SU-DHL-6 (cell line): ENCODE data around the gene POT1.

Source experiments
- H2AFZ ChIP-seq: fragments of 200-600 bp; sonication (generic); 2 replicates; pipeline ENCODE4 v1.6.1; 2014; ENCODE audit warnings: low read depth, mild to moderate bottlenecking, moderate library complexity, mixed read lengths, antibody characterized with exemption, low read length; ENCODE audit not compliant: severe bottlenecking
- H3F3A ChIP-seq: fragments of 200-600 bp; shearing (Covaris generic); 2 replicates; pipeline ENCODE4 v1.6.0; 2016; ENCODE audit warnings: antibody characterized with exemption, mild to moderate bottlenecking; ENCODE audit not compliant: insufficient read depth
- H3K27ac ChIP-seq: fragments of 200-600 bp; sonication (generic); 2 replicates; pipeline ENCODE4 v1.5.1; 2016; ENCODE audit warnings: low read depth, mild to moderate bottlenecking, low read length, moderate library complexity, mixed read lengths
- H3K27me3 ChIP-seq: fragments of 200-600 bp; sonication (generic), shearing (Covaris generic); 2 replicates; pipeline ENCODE4 v1.6.0; 2014; ENCODE audit warnings: mild to moderate bottlenecking, low read length
- H3K36me3 ChIP-seq: fragments of 200-600 bp; sonication (generic); 2 replicates; pipeline ENCODE4 v1.6.1; 2014; ENCODE audit warnings: mild to moderate bottlenecking, low read length, mixed read lengths
- H3K4me2 ChIP-seq: fragments of 300-600, 200-600 bp; shearing (Covaris generic), sonication (generic); 2 replicates; pipeline ENCODE4 v1.6.0; 2014; ENCODE audit warnings: low read length, low read depth, mild to moderate bottlenecking; ENCODE audit not compliant: poor library complexity, severe bottlenecking
- H3K4me3 ChIP-seq: fragments of 200-600 bp; sonication (generic); 2 replicates; pipeline ENCODE4 v1.5.1; 2014; ENCODE audit warnings: antibody characterized with exemption, low read length, mild to moderate bottlenecking, mixed read lengths; ENCODE audit not compliant: insufficient read depth, poor library complexity, severe bottlenecking
- H3K79me2 ChIP-seq: fragments of 200-600 bp; sonication (generic); 2 replicates; pipeline ENCODE4 v1.6.1; 2014; ENCODE audit warnings: mild to moderate bottlenecking, low read length, moderate library complexity; ENCODE audit not compliant: insufficient read depth
- H3K9ac ChIP-seq: fragments of 200-600 bp; sonication (generic); 2 replicates; pipeline ENCODE4 v1.7.0; 2014; ENCODE audit warnings: mild to moderate bottlenecking, low read length
- H3K9me2 ChIP-seq: fragments of 200-600 bp; sonication (generic); replicated peaks from 2 replicates; pipeline ENCODE4 v1.6.1; 2014; ENCODE audit warnings: low read length; ENCODE audit not compliant: insufficient read depth
- H3K9me3 ChIP-seq: fragments of 200-600 bp; sonication (generic); 2 replicates; pipeline ENCODE4 v1.6.1; 2014; ENCODE audit warnings: low read length, mixed read lengths; ENCODE audit not compliant: insufficient read depth
- H4K20me1 ChIP-seq: fragments of 200-600 bp; sonication (generic); 2 replicates; pipeline ENCODE4 v1.6.1; 2014; ENCODE audit warnings: low read depth, mild to moderate bottlenecking, antibody characterized with exemption, low read length, moderate library complexity, mixed read lengths
- CTCF ChIP-seq: fragments of 200-600 bp; sonication (generic); IDR thresholded peaks from one replicate; pipeline ENCODE4 v1.5.1; 2017; ENCODE audit warnings: antibody characterized with exemption, mild to moderate bottlenecking, low read length, moderate library complexity; ENCODE audit not compliant: insufficient read depth, poor library complexity, severe bottlenecking
- EZH2phosphoT487 ChIP-seq: fragments of 200-600 bp; sonication (generic), shearing (Covaris generic); conservative IDR thresholded peaks from 2 replicates; pipeline ENCODE4 v1.6.1; 2018; ENCODE audit warnings: mild to moderate bottlenecking, antibody characterized with exemption, low read length, moderate library complexity, mixed read lengths

POT1 gene

GRCh38 chr7:124879771-124880170, 49.9 kb downstream of the POT1 start:
- H3F3A ChIP-seq, result no peaks in the 10 kb centered on the region
- H3K27me3 ChIP-seq, result no peaks in the 10 kb centered on the region
- no peaks in the 10 kb centered on the region for H4K20me1 ChIP-seq
- H2AFZ ChIP-seq, result no peak overlapping the region
- H3K4me3 ChIP-seq, result no peak overlapping the region
- no peaks in the 10 kb centered on the region for H3K9me3 ChIP-seq
- no peaks in the 10 kb centered on the region for H3K36me3 ChIP-seq
- TF ChIP-seq EZH2phosphoT487 (no peak), CTCF (no peak)
- no peak overlapping the region for H3K4me2 ChIP-seq
- H3K27ac ChIP-seq, result no peak overlapping the region
- no peaks in the 10 kb centered on the region for H3K9me2 ChIP-seq
- no peak overlapping the region for H3K9ac ChIP-seq
- H3K79me2 ChIP-seq, result no peaks in the 10 kb centered on the region

GRCh38 chr7:124879103-124879502, 50.5 kb downstream of the POT1 start:
- no peak overlapping the region for H3K4me2 ChIP-seq
- H3F3A ChIP-seq, result no peaks in the 10 kb centered on the region
- no peaks in the 10 kb centered on the region for H3K9me3 ChIP-seq
- no peaks in the 10 kb centered on the region for H3K27me3 ChIP-seq
- no peaks in the 10 kb centered on the region for H3K79me2 ChIP-seq
- H3K36me3 ChIP-seq, result no peaks in the 10 kb centered on the region
- no peak overlapping the region for H2AFZ ChIP-seq
- no peak overlapping the region for H3K9ac ChIP-seq
- no peaks in the 10 kb centered on the region for H3K9me2 ChIP-seq
- no peak overlapping the region for H3K4me3 ChIP-seq
- TF ChIP-seq EZH2phosphoT487 (no peak), CTCF (no peak)
- no peaks in the 10 kb centered on the region for H4K20me1 ChIP-seq
- H3K27ac ChIP-seq, result no peak overlapping the region

GRCh38 chr7:124874644-124875163, 54.9 kb downstream of the POT1 start:
- H2AFZ ChIP-seq, result no peak overlapping the region
- TF ChIP-seq EZH2phosphoT487 (no peak), CTCF (no peak)
- H3F3A ChIP-seq, result no peaks in the 10 kb centered on the region
- no peak overlapping the region for H3K4me3 ChIP-seq
- H3K9me2 ChIP-seq, result no peaks in the 10 kb centered on the region
- H3K79me2 ChIP-seq, result no peaks in the 10 kb centered on the region
- no peaks in the 10 kb centered on the region for H3K9me3 ChIP-seq
- no peaks in the 10 kb centered on the region; the same call in 1 of the 2 replicates for H4K20me1 ChIP-seq
- H3K36me3 ChIP-seq, result no peaks in the 10 kb centered on the region
- no peak overlapping the region for H3K4me2 ChIP-seq
- H3K27me3 ChIP-seq, result no peaks in the 10 kb centered on the region
- no peak overlapping the region for H3K27ac ChIP-seq
- no peak overlapping the region for H3K9ac ChIP-seq
